NCI-H128 (cell line): Measurements from ENCODE around the gene THSD4.
"Not testable (repeated sequence)": the region's sequence is repeated elsewhere in the genome, so short reads cannot be mapped to it uniquely, and the experiment has no call there.

Experiments
- DNase-seq: peaks from one replicate; lab custom pipeline; 2025; ENCODE audit not compliant: unreplicated experiment; lab: John Stamatoyannopoulos, UW

The THSD4 gene

GRCh38 chr15:71410347-71410746 lies 295.1 kb downstream of the THSD4 start:
- no peak for DNase-seq

- DNase-seq = no peak
Observed at GRCh38 chr15:71411538-71412482, 296.5 kb downstream of the THSD4 start.

- no peak for DNase-seq
Observed at GRCh38 chr15:71413419-71413818, 298.1 kb downstream of the THSD4 start.

GRCh38 chr15:71414853-71415252 lies 299.6 kb downstream of the THSD4 start:
- no peak for DNase-seq

GRCh38 chr15:71422530-71423259 lies 307.4 kb downstream of the THSD4 start:
- DNase-seq = no peak

GRCh38 chr15:71424765-71425164 lies 309.5 kb downstream of the THSD4 start:
- no peak for DNase-seq

- no peak for DNase-seq
Observed at GRCh38 chr15:71425388-71425787, 310.1 kb downstream of the THSD4 start.

GRCh38 chr15:71426792-71427191 lies 311.5 kb downstream of the THSD4 start:
- no peak for DNase-seq

- DNase-seq = no peak
Observed at GRCh38 chr15:71430782-71431181, 315.5 kb downstream of the THSD4 start.

GRCh38 chr15:71431343-71432336 lies 316.4 kb downstream of the THSD4 start:
- DNase-seq = no peak

- DNase-seq = no peak
Observed at GRCh38 chr15:71433402-71433801, 318.1 kb downstream of the THSD4 start.

- no peak for DNase-seq
Observed at GRCh38 chr15:71434774-71435173, 319.5 kb downstream of the THSD4 start.

- DNase-seq = no peak
Observed at GRCh38 chr15:71435552-71435951, 320.3 kb downstream of the THSD4 start.

- DNase-seq = no peak
Observed at GRCh38 chr15:71436854-71437253, 321.6 kb downstream of the THSD4 start.

- no peak for DNase-seq
Observed at GRCh38 chr15:71437404-71437803, 322.1 kb downstream of the THSD4 start.

GRCh38 chr15:71437919-71438318 lies 322.6 kb downstream of the THSD4 start:
- no peak for DNase-seq

- DNase-seq = not testable (repeated sequence)
Observed at GRCh38 chr15:71439478-71439877, 324.2 kb downstream of the THSD4 start.

GRCh38 chr15:71440489-71441110 lies 325.3 kb downstream of the THSD4 start:
- DNase-seq = no peak

- no peak for DNase-seq
Observed at GRCh38 chr15:71443538-71443937, 328.3 kb downstream of the THSD4 start.

- no peak for DNase-seq
Observed at GRCh38 chr15:71444032-71444810, 328.9 kb downstream of the THSD4 start.
